Fibroblast of lung (primary cell): ENCODE results near the gene CRYBA2.

ENCODE experiments used
- CTCF ChIP-seq, 2 donors: IDR thresholded peaks in 1 of 2; conservative IDR thresholded peaks in 1 of 2; 1 replicate in 1 of 2; 2 replicates in 1 of 2; pipeline ENCODE4 v1.5.1; 2011 to 2012; ENCODE audit warnings: low read length in 2 of 2, control low read depth in 1 of 2, inconsistent platforms in 1 of 2, low read depth in 1 of 2, mild to moderate bottlenecking in 1 of 2
- EZH2 ChIP-seq: IDR thresholded peaks from 2 replicates; pipeline ENCODE4 v1.5.1; 2012; ENCODE audit warnings: low read length, control low read depth, mild to moderate bottlenecking; ENCODE audit errors: missing control alignments

GRCh38 chr2:218996937-218997336 is 3.7 kb upstream of the CRYBA2 start:
- TF ChIP-seq CTCF (conservative IDR thresholded peaks at IDR 0.05 in 1 of 2, IDR thresholded peaks at IDR 0.05 in 1 of 2; ENCODE audit: low read depth in 1 of 2, low read length in 2 of 2) (no peak), EZH2 (no peak)
